Activated CD8-positive, alpha-beta memory T cell treated with anti-CD3 and anti-CD28 coated beads for 1 hour (primary cell): Measurements from ENCODE around the gene C9orf57.
"Not testable (repeated sequence)": the region's sequence is repeated elsewhere in the genome, so short reads cannot be mapped to it uniquely, and the experiment has no call there.

Experiments
- DNase-seq, 2 donors: peaks; one replicate each; pipeline ENCODE4 v3.0.0-alpha.2; 2020; ENCODE audit warnings: low read depth in 1 of 2; ENCODE audit errors: extremely low read depth in 1 of 2

The C9orf57 gene

DNA sequence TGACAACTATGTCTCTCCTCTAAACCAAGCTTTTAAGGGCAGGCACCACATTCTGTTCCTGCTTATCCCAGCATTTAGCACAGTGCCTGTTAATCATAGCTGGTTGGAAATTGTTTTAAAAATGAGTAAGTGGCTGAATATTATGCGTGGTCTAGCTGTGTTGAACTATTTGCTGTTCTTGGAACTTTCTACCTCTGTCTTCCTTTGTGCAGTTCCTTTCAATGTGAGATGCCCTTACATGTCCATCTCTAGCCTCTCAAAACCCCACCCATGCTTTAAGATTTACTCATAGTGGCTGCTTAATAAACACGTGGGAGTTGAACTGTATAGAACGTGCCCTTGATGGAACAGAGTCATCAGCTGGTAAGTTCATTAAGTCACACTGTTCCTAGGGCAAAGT lies 34.5 kb downstream of the C9orf57 start:
- DNase-seq, result no peak

DNA sequence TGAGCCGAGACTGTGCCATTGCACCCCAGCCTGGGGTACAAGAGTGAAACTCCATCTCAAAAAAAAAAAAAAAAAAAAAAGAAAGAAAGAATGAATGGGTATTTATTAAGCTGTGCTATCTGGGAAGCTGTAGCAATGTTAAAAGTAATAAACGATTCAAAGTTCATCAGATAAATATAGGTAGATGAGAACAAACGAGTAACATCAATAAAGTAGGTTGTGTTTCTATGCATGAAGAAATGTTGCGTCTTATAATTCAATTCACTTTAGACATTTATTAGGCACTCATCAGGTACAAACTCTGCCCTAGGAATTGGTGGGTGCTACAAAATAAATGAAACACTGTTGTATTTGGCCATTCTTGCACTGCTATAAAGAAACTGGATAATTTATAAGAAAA lies 36.8 kb downstream of the C9orf57 start:
- DNase-seq, result no peak

DNA sequence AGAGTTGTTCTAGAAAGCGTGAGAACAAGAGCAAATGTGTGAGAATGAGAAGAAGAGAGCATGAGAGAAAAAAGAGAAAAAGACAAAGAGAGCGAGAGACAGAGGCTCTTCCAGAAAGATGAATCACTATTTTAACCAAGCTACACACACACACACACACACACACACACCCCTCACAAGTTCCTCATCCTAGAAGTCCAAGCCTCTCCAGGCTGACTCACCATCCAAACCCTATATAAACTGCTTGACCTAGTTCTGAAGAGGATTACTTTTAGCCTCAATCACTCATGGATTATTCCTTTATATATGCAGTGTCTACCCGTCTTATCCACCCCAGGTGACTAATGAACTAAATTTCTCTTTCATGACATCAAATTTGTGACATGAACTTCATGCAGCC lies 37.6 kb downstream of the C9orf57 start:
- no peak for DNase-seq

DNA sequence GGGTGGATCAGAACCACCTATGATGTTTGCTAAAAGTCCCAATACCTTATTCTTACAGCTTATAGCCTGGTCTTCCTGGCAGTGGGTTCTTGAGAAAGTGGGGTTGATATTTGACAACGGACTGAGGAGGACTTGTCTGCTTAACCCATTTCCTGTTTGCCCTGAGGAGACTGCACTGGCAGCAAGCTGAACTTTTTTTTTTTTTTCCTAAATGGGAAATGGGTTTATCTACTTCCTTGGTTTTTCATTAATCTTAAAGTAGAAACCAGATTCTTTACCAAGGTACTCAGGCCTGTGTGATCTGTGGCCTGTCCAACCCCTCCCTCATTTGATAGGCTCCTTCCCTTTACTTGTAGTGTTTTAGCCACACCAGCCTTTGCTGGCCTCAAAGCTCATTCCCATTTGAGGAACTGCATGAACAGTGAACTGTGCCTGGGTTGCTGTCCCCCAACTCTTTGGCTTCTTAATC lies 47.1 kb downstream of the C9orf57 start:
- no peak for DNase-seq

DNA sequence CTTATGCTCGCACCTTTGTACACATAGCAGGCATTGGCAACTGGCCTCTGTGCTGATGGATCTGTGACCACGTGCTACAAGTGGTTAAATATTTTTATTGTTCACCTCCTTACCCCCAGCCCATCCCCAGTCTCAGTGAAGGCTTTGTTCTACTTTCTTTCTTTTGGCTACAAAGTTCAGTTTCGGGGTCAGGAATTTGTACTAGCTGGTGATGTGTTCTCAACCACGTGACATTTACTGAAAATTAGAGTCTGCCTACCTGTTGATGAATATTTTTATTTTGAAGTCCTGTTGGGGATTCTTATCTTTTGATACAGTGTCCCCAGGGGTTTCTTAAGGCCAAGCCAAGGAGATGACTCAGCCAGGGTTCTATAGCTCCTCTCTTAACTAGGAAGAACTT lies 47.8 kb downstream of the C9orf57 start:
- DNase-seq, result no peak

DNA sequence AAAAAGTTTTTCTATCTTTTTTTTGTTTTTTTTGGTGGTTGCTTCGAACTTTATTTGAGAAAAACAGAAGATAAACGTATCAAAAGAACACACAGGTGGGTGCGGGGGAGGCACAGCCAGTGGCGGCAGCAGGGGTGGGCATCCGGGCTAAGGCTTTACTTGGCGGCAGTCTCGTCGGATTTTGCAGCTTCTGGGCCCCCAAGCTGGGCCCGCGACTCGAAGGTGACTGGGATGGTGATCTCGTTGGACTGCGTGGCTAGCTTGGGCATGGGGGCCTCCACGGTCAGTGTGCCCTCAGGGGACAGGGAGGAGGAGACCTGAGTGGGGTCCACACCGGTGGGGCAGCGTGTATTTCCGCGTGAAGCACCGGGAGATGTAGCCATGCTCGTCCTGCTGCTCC lies 52.7 kb downstream of the C9orf57 start:
- not testable (repeated sequence) for DNase-seq

DNA sequence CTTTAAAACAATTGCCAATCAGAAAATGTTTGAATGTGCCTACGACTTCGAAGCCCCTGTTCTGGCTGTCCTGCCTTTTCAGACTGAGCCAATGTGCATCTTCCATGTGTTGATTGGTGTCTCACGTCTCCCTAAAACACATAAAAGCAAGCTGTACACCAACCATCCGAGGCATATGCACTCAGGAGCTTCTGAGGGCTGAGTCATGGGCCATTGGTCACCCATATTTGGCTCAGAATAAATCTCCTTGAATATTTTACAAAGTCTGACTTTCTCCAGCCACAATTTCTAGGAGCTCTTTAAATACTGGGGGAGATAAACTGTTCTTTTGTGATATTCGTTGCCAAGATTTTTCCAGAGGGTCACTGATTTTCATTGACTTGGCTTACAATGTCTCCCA lies 53.9 kb downstream of the C9orf57 start:
- DNase-seq, result no peak

DNA sequence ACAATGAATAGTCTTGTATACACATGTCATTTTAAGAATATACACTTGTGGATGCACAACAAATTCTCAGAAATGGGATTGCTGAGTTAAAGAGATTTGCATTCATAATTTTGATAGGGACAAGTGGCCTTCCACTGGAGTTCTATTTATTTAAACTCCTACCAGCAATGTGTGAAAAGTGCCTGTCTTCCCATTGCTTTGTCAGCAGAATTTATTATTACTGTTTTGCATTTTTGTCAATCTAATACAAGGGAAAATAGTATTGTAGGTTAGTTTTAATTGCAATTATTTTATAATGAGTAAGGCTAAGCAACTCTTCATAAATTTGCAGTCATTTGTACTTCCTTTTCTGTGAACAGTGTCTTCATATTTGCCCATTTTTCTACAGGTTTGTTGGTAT lies 55.0 kb downstream of the C9orf57 start:
- DNase-seq, result no peak
